HG02943 (cell line): ENCODE measurements around the gene ANKS6.

ENCODE experiments used
- ATAC-seq: cut with Tn5 transposase; IDR thresholded peaks from one replicate; pipeline ENCODE4 v1.9.1; 2021; ENCODE audit warnings: mild to moderate bottlenecking, low read depth, moderate library complexity; ENCODE audit not compliant: unreplicated experiment

Gene ANKS6

DNA sequence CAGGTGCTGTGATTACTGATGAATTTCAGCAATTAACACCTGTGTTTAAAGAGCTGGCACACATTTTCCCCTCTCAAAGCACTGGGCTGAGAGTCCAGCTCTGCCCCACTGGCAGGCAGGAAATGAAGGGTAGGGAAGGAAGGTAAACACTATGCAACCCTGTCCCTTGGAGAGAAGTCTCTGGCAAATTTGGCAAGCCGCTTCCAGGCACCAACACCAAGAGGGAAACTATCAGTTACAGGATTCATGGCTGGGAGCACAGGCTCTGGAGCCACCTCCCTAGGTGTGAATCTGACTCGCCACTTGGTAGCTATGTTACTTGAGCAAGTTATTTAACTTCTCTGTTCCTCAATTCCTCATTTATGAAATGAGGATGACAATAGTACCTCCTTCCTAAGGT lies 3.3 kb downstream of the ANKS6 start:
- no peak for ATAC-seq

DNA sequence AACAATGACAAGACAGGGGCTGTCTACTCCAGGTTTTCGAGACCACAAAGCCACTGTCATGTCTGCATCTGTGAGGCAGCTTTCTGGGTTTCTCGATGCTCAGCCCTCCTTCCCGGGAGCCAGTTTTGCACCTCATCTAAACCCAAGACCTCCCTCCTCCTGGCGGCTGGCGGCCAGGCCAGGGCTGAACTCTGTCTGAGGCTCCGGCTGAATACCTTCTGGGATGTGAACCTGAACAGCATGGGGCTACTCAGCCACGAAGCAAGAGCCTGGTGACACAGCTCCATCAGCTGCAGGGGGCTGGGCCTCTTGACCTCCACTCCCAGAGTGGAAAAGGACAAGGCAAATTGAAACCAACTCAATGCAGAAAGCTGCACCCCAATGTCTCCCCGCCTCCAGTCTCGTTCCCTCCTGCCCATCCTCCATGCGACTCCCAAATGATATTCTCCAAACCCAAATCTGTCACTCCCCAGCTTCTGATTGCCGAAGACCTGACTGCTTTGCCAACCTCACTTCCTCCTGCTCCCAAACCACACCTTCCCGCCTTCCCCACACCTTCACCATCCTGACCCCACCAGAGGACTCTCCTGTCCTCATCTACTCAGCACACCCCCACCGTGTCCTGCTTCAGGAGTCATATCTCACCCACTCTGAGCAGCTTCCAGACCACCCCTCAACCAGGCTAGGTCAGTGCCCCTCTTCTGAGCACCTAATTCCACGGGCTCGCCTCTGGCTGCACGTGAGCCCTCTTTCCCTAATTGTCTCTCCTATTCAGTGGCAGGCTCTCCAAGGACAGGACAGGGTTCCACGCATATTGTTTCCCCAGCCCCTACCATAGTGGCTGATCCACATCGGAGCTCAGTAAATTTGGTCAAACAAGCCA lies 4.5 kb downstream of the ANKS6 start:
- no peak for ATAC-seq

DNA sequence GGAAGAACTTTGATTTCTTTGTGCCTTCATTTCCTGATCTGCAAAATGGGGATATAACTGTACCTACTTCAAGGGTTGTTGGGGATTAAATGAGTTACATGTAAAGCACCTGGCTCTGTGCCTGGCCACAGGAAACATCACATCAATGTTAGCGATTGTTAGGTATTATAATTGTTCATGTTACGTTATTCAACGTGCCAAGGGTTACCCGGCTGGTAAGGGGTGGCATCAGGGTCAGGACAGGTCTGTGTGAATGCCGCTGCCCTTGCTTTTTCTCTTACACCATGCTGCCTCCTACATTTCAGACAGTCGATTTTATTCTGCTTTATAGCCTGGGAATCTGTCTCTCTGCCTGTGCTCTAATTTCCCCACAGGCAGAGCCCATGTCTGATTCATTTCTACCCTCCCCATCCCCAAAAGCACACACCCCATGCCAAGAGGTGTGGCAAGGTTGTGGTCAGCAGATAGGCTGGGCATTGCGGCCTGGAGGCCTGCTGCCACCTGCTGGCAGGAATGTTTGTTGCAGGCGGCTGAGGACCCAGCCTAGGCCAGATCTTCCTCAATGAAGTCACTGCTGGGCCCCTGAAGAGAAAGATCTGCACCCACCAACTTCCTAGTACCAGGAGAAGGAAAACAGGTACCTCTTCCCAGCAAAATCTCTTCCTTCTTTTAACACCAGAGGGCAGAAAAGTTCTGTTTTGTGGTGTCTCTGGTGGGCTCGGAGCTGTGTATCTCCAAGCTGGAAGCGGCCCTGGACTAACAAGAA lies 5.3 kb downstream of the ANKS6 start:
- ATAC-seq = peak; percentile 64

DNA sequence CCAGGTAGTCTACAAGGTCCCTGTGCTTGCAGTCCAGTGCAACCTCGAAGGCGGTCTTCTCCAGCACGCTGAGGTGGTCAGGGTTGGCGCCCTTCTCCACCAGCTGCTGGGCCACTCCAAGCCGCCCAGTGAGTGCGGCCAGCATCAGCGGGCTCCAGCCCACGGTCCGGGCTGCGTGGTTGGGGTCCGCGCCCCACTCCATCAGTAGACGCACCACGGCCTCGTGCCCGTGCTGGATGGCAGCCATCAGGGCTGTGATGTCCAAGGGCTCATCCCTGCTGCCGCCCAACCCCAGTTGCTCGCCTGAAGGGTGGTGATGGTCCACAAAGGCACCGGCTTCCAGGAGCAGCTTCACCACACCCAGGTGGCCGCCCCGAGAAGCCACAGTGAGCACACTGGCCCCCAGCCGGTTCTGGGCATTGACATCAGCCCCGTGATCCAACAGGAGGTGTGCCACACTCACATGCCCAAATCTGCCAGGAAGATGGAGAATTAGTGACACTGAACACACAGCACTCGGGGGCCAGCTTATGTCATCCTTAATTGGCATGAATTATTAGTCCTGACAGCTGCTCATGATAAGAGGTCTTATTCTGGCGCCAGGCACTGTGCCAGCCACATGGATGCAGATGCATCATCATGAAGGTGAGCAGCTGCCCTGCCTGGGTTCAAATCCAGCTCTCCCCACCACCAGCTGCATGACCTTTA lies 6.1 kb downstream of the ANKS6 start:
- no peak for ATAC-seq

DNA sequence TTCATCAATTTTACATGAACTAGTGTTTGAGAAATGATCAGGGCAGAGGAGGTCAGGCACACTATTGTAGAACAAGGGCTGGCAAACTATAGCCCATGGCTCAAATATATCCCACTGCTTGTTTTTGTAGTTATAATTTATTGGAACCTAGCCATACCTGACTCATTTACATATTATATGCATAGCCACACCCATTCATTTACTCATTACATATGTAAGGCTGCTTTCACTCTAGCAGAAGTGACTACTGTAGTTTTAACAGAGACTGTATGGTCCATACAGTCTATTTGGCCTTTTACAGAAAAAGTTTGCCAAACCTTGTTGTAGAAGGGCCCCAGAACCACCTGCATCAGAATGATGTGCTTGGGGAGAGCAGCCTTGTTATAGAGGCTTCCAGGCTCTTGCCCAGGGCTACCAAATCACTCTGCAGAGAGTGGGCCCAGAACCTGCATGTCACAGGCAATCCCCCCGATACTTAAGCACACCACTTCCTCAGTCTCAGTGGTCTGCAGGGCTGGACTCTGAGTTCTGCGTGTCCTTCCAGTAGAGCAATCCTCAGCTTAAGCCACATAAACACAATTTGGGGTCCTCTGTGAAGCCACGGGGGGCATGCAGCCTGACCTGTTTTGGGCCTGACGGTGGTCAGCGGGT lies 6.7 kb downstream of the ANKS6 start:
- no peak for ATAC-seq

DNA sequence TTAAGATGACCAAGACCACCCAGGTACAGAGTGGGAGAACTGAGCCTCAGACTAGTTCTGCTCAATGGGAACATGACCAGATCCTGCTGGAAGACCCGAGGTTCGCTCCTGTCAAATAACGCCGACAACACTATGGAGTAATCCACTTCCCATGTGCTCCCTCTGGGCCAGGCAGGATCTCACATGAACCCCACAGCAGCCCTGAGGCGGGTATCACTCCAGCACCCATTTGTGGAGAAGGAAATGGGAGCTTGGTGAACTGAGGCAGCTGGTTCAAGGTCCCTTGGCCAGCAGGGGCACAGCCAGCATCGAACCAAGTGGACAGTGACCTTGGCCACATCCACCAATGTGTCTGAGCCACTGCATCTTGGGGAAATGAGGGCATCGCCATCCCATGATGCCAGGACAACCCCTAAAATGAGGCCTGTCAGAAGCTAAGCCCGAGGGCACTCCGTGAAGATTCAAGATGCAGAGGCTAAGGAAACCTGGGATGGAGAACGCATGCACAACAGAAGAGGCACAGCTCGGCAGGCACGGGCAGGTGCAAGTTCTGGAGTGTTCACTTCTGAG lies 8.5 kb downstream of the ANKS6 start:
- ATAC-seq = no peak

DNA sequence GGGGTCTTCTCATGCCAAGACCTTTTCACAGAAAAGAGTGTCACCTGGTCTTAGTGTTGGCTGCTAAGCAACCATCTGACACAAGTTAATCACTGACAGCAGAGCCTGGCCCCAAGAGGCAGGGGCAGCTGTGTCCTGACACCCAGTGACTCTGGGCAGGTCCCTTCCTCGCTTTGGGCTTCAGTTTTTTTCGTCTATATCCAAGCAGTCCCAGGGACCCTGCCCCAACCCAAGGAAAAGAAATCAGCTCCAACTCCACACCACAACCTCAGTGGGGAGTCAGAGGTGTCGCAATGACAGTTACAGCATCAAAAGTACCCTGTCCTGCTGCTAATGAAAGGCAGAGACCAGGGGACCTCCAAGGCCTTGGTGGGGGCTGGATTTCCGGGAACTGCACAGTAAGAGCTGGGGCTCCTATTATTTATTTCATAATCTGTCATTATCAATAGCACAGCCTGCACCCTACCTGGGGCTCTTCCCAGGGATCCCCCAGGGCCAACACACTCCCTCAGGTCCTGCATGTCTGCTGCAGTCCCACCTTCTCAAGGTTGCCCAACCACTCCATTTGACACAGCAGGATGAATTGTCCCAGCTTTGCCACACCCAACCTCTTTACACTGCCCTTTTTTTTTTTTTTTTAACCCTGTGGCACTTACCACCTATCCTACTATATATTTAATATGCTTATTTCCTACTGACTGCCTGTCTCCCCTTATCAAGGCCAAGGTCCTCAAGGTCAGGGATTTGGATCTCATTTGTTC lies 9.4 kb downstream of the ANKS6 start:
- no peak for ATAC-seq

DNA sequence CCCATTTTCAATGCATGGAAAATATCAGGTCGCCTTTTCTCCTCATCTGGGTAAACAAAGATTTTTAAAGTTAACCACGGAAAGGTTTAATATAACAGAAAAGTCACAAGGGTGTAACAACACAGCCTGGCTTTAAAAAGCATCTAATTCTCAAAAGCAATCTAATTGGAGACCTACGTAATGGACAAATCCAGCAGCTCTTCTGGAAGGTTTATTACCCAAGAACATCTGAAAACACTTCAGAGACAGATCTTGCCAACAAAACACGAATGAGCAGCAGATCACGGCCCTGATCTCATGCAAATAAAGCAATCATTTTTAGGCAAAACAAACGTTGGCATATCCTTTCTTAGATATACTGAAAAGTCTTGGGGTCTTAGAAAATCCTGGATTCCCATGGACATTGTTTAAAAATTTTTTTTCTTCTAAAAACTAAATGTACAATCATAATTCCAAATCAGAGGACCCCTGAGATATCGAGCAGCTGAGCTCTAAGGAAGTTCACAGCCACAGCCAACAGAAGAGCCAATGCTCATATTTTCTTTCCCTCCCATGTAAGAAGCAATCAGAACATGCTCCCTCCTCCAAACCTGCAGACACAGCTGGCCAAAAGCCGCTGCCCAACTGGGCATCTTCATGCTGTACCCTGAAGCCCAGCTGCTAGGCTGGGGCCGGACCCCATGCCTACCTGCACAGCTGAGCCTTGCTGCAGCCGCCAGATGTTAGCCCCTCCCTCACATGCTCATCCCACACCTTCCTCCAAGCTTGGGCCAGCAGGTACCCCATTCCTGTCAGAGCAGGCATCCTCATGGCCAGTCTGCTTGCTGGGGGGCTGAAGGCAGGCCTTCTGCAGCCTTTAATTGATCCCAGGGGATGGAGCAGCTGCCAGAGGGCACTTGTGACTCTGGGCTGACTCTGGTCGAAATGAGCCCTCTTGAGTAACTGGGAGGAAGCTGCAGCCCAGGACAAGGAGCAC lies 11.2 kb downstream of the ANKS6 start:
- ATAC-seq = no peak

DNA sequence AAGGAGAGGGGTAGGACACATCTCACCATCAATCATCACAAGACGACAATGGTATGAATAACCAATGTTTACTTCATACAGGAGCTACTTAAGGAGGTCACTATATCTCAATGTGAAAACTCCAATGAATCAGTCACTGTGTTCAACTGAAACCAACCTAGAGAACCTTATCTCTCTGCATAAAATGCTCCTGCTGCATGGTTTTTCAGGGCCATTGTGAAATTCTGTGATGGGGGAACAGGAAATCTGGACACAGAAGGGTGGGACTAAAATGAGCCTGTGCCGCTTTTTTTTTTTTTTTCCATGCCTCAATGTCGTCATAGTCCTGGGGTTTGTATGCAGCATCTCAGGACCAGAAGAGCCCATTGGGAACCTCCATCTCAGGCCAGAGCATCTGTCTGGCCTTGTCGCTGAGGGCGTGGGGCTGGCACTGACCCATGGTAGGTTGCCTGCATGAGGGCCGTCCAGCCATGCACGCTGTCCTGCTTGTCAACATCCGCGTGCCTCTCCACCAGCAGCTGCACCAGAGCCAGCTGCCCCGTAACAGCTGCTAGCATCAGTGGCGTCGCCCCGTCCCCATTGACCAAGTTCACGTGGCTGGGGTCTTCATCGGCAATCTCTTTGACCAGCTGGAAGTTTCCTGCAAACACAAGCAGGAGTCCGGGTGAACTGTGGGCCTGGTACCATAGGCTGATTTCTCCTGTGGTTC lies 12.7 kb downstream of the ANKS6 start:
- ATAC-seq = no peak

DNA sequence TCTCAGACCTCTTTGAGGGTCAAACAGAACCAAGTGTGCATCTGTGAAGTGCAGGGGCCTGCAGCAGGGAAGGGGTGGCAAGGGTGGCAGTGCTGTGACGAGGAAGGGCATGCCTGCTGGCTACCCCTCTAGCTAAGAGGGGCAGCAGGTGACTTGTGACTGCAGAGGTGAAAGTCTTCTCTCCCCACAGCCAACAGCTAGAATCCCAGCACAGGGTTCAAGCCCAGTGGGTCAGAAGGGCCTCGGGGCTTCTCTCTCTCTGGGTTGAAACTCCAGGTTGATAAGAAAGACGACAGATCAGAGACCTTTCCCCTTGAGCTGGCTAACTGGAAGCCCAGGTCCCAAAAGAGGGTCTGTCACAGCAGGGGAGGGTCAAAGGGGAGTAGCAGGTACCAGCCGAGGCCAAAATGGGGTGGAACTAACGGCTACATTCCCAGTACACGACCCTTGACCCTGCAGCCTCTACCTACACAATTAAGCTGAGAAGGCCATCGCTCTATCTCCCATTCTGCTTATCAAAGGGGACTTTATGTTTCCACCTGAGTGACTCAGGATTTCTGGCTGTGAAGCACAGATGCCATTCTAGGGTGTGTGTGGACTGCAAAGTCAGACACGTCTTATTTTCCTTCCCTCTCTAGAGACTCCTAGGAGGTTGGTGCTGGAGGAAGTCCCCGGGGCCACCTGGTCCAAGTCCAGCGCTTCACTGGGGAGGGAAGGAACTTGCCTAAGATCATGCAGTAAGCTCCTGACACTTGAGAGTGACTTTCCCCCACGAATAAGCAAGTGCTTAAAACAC lies 14.6 kb downstream of the ANKS6 start:
- no peak for ATAC-seq

DNA sequence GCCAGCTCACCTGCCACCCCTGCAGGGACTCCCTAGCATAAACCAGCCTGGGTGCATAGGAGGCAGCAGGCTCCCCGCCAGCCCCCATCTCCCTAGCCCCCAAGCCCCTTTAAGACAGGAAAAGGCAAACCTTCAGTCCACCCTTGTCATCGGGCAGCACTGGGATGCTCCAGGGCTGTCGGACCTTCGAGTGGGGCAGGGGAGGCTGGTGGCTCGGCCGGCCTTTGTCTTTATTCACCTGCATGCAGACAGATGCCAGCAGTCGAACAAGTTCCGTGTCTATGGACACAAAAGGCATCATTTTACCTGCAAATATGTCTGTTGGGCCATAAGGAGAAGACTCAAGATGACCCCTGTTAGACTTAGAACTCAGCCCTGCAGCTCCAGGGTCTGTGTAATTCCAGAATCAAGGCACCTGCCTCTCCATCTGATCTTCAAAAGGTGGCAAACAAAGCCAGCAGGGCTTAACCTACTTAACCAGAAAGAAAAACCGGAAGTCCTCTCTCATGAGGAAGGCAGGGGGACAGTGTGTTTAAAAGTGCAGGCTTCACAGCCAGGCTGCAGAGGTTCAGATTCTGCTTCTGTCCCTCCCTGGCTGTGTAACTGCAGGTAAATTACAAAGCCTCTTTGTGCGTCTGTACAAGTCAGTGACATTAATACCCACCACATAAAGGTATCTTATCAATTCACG lies 16.2 kb downstream of the ANKS6 start:
- ATAC-seq = no peak

DNA sequence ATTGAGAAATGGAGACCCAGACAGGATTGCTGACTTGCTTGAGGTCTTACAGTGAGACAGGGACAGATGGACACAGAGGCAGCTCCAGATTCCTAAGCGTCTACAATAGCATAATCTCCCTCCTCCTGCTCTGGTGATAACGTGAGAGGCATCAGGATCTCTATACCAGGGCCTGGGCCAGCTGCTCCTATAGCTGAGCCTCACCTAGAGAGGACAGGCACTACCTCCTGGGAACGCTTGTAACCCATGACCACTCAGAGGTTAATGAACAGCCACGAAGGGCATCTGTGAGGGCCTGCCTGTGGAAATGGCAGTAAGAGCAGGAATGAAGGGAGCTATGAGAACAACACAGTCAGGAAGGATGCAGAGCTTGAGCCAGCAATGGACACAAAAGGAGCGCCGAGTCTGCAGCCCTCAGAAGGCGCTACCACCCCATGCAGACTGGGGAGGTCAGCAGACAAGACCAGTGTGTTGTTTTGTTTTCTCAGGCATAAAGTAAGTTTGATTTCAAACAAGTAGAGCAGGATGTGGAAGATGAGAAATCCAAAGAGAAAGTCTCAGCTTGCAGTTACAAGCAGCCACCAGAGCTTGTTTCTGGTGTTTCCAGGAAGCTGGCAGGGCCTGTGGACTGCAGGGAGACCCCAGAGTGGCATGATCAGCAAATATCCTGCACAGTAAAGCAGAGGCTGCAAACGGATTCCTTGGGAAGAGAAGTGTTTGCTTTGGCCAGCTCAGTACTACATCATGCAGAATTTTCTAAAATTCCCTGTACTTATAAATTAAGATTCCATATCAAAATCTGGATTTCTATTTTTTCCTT lies 17.4 kb downstream of the ANKS6 start:
- no peak for ATAC-seq

DNA sequence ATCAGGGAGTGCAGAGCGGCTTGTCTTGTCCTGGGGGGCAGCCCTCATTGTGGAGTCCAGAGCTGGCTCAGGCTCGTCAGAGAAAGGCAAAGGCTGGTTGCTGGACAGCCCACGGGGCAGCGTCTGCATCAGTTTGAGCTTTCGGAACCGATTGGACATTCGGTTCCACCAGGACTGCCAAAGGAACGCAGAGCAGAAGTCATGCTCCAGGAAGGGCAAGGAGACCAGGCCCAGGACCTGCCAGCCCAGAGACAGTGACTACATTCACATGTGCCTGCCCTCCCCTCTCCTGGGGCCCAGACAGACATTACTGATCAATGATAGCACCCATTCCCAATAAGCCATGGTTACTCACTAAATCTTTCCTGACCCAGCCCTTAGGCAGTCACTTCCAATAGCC lies 18.1 kb downstream of the ANKS6 start:
- no peak for ATAC-seq

DNA sequence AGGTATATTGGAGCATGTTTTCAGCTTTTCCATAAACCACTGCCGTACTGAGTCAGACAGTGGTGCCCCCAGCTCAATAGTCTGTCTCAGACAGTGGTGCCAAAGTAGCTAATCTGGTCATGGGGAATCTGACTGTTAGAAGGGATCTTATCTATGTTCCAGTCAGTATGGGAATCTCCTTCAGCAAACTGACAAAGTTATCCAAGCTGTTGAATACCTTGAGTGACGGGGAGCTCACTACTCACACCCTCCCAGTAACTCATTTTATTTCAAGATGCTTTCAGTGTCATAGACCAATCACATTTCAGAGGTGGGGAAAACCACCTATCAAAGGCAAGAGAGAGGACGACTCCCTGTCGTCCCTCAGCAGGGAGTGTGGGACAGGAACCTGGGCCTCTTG lies 18.7 kb downstream of the ANKS6 start:
- no peak for ATAC-seq

DNA sequence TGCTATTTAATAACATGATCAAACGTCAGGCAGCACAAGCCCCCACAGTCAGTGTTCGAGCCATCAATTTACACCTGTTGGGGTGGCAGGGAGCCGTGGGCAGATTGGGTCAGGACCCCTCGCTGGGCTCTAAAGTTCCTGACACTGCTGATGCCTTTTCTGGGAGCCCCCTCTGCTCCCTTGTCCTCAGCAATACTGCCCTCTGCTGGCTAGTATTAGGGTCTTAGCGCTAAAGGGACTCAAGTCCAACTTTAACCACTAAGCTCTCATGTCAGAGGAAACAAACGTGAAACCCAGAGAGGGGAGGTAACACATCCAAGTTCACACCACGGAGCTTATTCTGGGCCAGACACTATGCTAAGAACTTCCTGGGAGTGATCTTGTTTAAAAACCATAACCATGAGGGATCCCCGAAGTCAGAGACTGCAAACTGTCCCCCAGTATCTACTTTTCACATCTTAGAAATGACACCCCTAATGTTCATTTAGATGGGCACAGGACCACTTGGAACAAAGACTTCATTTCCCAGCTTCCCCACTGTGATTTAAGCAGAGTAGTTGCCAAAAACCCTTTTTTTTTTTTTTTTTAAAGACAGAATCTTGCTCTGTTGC lies 20.4 kb downstream of the ANKS6 start:
- ATAC-seq = no peak
